Stimulated activated CD4-positive, alpha-beta T cell treated with anti-CD3 and anti-CD28 coated beads, Interleukin-2, amount 100 ng/mL, for 4 hours (primary cell): ENCODE data around the gene COLEC12.
A peak's percentile ranks its signal among the peaks of the same experiment; 100 is the strongest.

Experiments
- DNase-seq: peaks from one replicate; pipeline ENCODE4 v3.0.0-alpha.2; 2020; ENCODE audit warnings: low read depth

COLEC12 gene

GRCh38 chr18:435940-436339 lies 64.6 kb downstream of the COLEC12 start:
- no peak for DNase-seq

DNA sequence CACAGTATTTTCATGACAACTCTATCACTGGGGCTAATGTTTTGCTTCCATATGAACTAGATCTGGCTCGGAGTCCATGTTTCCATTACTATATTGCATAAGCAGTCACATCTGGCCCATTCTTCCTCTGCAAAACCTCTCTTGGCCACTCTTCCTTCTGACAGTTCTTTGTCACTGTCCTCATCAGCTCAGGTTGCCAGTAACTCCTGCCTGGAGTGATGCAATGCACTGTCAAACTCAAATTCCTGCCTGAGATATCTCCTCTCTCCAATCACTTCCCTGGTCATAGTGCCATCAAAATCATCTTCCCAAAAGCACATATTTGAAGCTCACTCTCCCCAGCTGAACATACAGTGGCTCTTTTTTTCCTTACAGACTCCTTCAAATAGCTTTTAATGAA lies 66.1 kb downstream of the COLEC12 start:
- no peak for DNase-seq

DNA sequence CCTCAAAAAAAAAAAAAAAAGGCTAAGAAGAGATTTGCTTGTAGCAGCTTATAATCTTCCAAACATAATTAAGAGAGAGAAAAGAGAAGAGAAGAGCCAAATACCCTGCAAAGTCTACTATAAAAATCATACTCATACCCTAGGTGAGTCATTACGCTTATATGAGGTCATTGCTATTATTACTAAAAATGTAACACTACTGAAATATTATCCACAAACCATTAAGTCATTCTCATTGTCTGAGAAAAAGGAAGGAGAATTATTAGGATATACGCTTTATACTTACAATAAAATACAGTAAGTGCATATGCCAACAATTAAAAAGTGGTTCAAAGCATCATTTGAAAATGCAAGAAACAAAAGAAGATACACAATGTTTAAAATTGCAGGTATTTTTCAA lies 66.5 kb downstream of the COLEC12 start:
- DNase-seq: no peak

- DNase-seq: no peak
Observed at GRCh38 chr18:433298-433697, 67.2 kb downstream of the COLEC12 start.

DNA sequence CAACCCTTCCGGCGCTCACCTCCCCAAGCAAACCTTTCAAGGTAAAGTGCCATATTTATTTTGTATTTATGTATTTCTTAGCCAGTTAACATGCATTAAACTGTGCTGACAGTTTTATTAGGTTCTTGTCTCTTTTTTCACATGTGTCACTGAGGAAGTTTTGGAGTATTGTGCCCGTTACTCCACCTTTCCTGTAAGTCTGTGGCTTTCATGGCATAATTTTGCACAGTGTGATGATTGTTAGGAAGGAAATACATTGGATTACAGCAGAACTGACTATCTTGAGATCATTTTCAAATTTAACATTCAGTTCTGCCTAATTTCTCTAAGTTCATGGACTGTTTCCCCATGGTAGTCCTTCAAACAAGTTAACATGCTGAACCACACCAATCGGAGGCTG lies 67.7 kb downstream of the COLEC12 start:
- DNase-seq: no peak

DNA sequence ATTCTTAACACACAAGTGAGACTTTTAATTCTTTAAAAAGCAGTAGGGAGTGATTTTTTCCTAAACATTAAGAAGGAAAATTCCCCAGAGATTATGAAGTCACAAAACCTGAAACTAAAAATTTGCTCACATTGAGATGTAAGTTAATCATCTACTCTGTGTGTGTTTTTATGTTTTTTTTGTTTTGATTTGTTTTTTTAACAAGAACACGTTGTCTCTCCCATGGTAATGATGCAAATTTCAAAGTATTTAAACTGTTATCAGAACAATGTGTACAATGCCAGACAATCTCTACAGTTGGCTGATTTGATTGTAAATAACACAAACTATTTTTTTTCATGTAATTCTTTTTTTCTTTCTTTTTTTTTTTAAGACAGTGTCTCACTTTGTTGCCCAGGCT lies 71.5 kb downstream of the COLEC12 start:
- DNase-seq: no peak

- peak; percentile 1 for DNase-seq
Observed at GRCh38 chr18:427005-427404, 73.5 kb downstream of the COLEC12 start.

DNA sequence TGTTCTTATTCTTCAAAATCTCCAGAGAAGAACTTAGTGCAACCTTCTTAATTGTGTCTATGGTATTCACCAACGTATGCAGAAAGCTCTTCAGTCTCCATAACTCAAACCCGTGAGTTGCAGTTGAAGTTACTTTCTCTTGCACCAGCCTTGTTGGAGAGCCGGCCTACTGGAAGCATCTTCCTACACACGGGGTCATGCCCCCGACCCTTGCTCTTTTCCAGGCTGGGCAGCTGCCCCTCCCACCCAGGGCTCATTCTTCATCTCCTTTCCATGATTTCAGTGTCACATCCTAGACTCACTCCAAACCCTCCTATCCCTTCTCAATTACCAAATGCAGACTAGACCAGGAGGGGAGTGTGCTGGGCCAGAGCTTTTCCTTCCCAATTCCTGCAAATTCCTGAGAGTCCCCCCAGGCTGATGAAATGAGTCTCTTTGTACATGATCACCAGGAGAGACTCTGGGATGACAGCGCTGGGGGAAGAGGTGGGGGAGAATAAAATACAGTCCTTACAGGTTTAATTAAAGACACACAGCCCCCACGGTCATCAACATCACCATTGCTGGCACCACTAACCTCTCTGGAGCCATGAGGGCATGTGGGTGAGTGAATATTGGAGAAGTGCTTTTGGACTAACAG lies 75.3 kb downstream of the COLEC12 start:
- no peak for DNase-seq

DNA sequence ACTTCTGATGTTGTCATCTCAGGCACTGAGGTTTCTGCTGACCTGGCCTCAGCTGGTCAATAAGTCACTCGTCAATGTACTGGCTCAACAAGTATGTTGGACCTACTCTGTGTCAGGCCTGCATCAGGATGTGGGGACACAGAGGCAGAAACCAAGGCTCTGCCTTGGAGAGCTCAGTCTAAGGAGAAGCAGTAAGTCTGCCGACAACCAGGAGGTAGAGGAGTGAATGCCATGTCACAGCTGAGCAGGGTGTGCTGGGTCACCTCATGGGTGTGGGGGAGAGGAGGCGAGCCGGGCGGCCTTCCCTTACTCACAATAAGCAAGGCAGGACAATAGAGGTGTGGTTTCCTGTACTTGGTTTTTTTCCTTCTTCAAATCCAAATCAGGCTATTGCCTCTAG lies 75.8 kb downstream of the COLEC12 start:
- no peak for DNase-seq

DNA sequence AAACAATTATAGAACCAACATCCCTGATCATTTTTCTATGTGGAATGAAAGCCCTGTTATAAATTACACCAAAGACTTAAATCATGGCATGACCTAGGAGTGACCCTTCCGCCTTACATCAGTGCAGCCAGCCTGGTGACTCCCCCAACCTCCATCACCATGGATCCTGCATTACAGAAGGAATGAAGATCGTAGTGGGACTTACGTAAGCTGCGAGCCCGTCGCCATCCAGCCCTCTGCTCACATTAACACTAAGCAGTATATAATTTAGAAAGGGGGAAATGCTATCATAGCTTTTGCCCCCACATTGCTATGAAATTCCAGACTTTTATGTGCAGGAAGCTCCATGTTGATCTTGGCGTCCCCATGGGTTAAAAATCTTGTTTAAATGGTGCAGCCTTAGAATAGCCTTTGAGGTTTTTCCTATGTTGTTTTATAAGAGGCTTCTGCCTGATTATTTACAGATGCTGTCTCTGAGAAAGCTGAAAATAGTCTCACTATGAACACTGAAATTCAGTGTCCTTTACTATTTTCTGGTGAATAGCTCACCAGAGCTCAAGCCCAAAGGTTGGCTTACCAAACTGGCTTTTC lies 76.3 kb downstream of the COLEC12 start:
- no peak for DNase-seq

DNA sequence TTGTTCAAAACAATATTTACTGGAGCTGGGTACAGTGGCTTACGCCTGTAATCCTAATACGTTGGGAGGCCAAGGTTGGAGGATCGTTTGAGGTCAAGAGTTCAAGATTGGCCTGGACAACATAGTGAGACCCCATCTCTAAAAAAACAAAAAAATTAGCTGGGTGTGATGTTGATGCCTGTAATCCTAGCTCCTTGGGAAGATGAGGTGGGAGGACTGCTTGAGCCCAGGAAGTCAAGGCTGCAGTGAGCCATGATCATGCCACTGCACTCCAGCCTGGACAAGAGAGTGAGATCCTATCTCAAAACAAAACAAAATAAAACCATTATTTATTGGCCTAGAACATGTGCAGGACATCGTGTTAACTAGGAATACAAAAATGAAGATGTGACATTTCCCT lies 77.5 kb downstream of the COLEC12 start:
- DNase-seq: no peak

- no peak for DNase-seq
Observed at GRCh38 chr18:421247-422155, 79.0 kb downstream of the COLEC12 start.

- DNase-seq: no peak
Observed at GRCh38 chr18:420661-421246, 79.7 kb downstream of the COLEC12 start.

DNA sequence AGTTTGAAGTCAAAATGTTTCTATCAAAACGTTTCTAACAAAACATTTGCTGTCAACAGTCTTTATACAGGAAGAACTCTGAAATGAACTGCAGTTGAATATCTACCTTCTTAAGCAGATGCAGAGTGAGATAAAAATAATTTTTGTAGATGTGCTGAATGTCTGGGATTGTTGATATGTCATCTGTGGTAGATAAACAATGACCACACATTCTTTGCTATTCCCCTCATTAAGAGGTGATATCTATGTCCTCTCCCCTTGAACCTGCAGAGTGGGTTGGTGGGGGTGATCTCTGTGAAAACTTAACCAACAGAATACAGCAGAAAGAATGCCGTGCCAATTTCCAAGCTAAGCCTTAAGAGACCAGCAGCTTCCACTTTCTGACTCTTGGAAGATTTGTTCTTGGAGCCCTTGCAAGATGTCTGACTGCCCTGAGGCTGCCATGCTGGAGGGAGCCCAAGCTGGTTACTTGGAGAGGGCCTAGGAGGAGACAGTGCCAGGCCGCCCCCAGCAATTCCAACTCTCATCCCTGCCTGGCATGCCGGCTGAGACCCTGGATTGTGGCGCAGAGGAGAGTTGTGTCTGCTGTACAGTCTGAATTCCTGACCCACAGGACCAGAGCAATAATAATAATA lies 80.8 kb downstream of the COLEC12 start:
- no peak for DNase-seq

DNA sequence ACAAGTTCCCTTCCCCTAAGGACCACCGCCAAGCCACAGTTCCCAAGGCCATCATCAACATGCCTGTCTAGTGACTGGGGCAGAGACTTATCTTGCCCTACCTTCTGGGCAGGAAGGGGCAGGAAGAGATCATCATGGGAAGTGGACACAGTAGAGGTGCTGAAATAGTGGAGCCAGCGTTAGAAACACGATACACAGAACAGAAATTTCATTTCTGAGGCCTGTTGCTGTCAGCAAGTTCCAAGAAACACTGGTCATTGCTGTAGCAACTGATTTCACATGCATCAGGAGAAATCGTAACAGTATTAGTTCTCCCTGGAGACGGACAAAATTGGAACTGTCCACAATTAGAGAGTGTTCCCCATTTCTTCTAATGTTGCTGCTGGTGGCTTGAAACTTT lies 83.0 kb downstream of the COLEC12 start:
- no peak for DNase-seq

- DNase-seq: no peak
Observed at GRCh38 chr18:416930-417329, 83.6 kb downstream of the COLEC12 start.

DNA sequence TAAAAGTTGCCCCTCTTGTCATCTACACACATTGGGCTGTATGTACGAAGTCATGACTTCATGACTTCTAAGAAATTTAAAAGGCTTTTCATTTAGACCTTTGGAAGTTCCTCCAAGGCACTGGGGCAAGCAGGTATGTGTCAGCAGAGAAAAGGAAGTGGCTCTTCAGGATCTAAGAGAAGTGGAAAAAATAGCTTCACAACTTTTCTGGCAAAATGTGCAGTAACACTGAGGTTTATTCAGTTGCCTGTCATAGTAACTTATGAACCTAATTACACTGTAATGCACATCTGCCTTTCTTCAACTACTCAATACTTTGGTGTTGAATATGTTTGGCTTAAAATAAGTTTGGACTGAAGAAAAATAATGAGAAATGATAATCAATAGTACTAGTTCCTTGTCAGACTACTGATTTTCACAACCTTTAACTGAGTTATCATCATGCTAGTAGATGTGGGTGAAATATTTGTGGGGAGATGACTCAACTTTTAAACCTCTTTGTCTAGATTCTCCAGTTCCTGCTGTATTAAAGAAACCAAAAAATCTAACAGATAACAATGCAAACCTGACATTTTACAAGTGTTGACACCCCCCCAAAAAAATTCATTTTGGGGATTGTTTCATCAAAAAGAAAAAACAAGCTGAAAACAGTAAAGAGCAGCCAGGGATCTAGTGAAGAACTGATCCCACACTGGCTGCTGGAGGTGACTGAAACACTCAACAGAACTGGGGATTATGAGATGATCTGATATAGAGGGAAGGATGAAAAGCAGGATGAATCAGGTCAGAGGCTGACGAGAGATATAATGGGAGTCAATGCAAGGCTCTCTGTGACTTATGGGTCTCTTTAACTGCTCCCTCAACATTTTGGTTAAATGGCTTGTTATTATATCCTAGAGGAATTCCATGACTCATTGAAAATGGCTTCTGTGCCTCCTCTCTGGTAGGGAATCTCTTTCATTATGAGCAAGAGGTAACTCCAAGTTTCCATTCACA lies 84.6 kb downstream of the COLEC12 start:
- DNase-seq: no peak

DNA sequence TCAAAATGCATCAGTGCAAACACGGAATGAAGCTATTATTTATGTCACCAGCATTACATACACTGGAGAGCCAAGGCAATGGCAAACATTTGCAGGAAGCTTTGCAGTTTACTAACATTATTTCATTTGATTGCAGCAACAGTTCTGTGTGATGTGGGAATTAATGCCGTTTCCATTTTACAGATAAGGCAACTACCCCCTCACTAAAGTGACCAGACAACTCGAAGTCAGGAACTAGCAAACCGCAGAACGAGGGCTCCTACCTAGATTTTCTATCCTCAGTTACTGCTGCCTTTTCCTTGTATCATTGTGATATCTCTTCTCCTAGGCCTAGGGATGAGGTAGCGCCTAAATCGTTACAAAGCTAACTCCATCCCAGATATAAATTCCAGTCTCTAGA lies 85.5 kb downstream of the COLEC12 start:
- DNase-seq: no peak

DNA sequence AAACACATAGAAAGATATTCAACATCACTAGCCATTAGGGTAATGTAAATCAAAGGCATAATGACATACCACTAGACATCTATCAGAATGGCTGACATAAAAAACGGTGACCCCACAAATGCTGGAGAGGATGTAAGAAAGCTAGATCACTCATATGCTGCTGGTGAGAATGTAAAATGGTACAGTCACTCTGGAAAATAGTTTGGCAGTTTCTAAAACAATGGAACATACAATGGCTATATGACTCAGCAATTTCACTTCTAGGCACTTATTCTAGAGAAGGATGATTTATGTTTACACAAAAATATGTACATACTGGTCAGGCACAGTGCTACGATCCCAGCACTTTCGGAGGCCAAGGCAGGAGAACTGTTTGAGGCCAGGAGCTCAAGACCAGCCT lies 87.3 kb downstream of the COLEC12 start:
- no peak for DNase-seq

DNA sequence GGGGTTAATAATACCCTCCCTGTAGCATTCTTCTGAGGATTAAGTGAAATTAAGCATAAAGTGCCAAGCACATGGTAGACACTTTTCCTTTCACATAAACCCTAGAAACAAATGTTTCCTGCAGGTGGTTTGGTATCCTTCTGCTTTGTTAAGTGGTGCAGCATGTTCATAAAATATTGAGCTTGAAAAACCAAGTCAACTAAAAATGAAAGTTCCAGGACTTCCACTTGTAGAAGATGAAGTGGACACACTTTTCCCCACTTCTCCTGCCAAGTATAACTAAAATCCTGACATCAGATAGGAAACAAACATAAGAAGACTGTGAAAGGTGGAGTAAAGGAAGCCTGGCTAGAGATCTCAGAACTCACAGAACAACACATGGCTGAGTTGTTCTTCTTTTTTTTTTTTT lies 90.5 kb downstream of the COLEC12 start:
- no peak for DNase-seq

- DNase-seq: no peak
Observed at GRCh38 chr18:408367-408766, 92.1 kb downstream of the COLEC12 start.
